BLaER1 treated with 17β-estradiol and CSF1 and Interleukin-3, amounts not matched to agents 10 nM and 100 nM (cell line): ENCODE data around the gene RGMB.

ENCODE experiments used
- H3K27ac ChIP-seq, 11 experiments: shearing (Covaris generic); formaldehyde crosslinking; 2 replicates each; pipeline ENCODE4 v1.8.1; 2022
- H3K27me3 ChIP-seq, 11 experiments: shearing (Covaris generic); formaldehyde crosslinking; 2 replicates each; pipeline ENCODE4 v1.8.1; 2022
- H3K36me3 ChIP-seq, 11 experiments: shearing (Covaris generic); formaldehyde crosslinking; 2 replicates each; pipeline ENCODE4 v1.8.1; 2022
- H3K4me1 ChIP-seq, 10 experiments: shearing (Covaris generic); formaldehyde crosslinking; 2 replicates each; pipeline ENCODE4 v1.8.1; 2022
- H3K4me2 ChIP-seq, 11 experiments: shearing (Covaris generic); formaldehyde crosslinking; 2 replicates each; pipeline ENCODE4 v1.8.1; 2022
- H3K4me3 ChIP-seq, 10 experiments: shearing (Covaris generic); formaldehyde crosslinking; 2 replicates each; pipeline ENCODE4 v1.8.1; 2022
- H3K9ac ChIP-seq, 11 experiments: shearing (Covaris generic); formaldehyde crosslinking; 2 replicates each; pipeline ENCODE4 v1.8.1; 2022
- H3K9me3 ChIP-seq, 11 experiments: shearing (Covaris generic); formaldehyde crosslinking; replicated peaks in 1 of 11; 2 replicates each; pipeline ENCODE4 v1.8.1; 2022
- H4K20me1 ChIP-seq, 11 experiments: shearing (Covaris generic); formaldehyde crosslinking; 2 replicates each; pipeline ENCODE4 v1.8.1; 2022
- Cebpa-rat ChIP-seq, 11 experiments: shearing (Covaris generic); IDR thresholded peaks; 2 replicates each; pipeline ENCODE4 v1.8.1; 2022

The RGMB gene

GRCh38 chr5:98794001-98794400 is 20.5 kb downstream of the RGMB start:
- Histone ChIP-seq H3K9me3 (peaks cover 0 to 6% (median 0%) of the 10 kb centered on the region in 11 experiments; a peak in 4 of 22 replicates), H3K36me3 (peaks cover 19 to 79% (median 44%) of the 10 kb centered on the region in 11 experiments), H3K27me3 (no peaks in the 10 kb centered on the region), H3K27ac (no peak overlapping the region), H3K4me1 (peaks cover 0 to 23% (median 13%) of the 10 kb centered on the region in 10 experiments; a peak in 15 of 20 replicates), H3K9ac (no peak overlapping the region), H4K20me1 (peaks cover 0 to 76% (median 34%) of the 10 kb centered on the region in 11 experiments; a peak in 16 of 22 replicates), H3K4me3 (no peak overlapping the region), H3K4me2 (no peak overlapping the region)
- no peak for TF ChIP-seq Cebpa-rat (IDR thresholded peaks at IDR 0.05)

- Histone ChIP-seq H3K4me2 (no peak overlapping the region), H3K4me3 (no peak overlapping the region), H3K9me3 (peaks cover 0 to 6% (median 0%) of the 10 kb centered on the region in 11 experiments; a peak in 4 of 22 replicates), H3K9ac (no peak overlapping the region), H3K36me3 (peaks cover 15 to 75% (median 41%) of the 10 kb centered on the region in 11 experiments), H3K4me1 (peaks cover 0 to 23% (median 13%) of the 10 kb centered on the region in 10 experiments; a peak in 15 of 20 replicates), H3K27ac (no peak overlapping the region), H4K20me1 (peaks cover 0 to 71% (median 28%) of the 10 kb centered on the region in 11 experiments; a peak in 15 of 22 replicates), H3K27me3 (no peaks in the 10 kb centered on the region)
- TF ChIP-seq Cebpa-rat (IDR thresholded peaks at IDR 0.05) = no peak
These were observed 21.1 kb downstream of the RGMB start for GRCh38 chr5:98794414-98795080.

DNA sequence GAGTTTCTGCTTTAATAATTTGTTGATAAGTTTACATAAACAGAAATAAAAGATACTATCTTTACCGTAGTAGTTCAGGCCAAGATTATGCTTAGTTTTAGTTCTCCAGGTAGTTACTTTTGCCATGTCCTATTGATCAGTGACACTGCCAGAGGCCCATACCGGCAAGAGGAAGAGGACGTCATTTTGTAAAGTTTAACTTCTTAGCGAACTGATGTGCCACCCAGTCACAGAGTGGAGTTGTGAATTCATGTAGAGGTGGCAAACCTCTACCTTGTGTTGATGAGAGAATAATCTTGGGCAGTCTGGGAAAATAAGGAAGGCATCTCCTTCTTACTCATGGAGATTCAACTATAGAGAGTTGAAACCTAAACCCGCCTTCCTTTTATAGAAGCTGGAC is 21.8 kb downstream of the RGMB start:
- TF ChIP-seq Cebpa-rat (IDR thresholded peaks at IDR 0.05) = no peak
- no peaks in the 10 kb centered on the region for H3K27me3 ChIP-seq
- H3K9me3 ChIP-seq = peaks cover 0 to 6% (median 0%) of the 10 kb centered on the region in 11 experiments; a peak in 4 of 22 replicates
- peak overlapping the region in 3 of 11 experiments; percentile 52 to 64 (median 59); a peak in 4 of 22 replicates for H3K4me2 ChIP-seq
- H4K20me1 ChIP-seq = peaks cover 0 to 64% (median 22%) of the 10 kb centered on the region in 11 experiments; a peak in 14 of 22 replicates
- H3K4me3 ChIP-seq = no peak overlapping the region
- no peak overlapping the region for H3K27ac ChIP-seq
- H3K36me3 ChIP-seq = peaks cover 15 to 68% (median 40%) of the 10 kb centered on the region in 11 experiments
- H3K4me1 ChIP-seq = peaks cover 0 to 23% (median 13%) of the 10 kb centered on the region in 10 experiments; a peak in 15 of 20 replicates
- no peak overlapping the region for H3K9ac ChIP-seq

DNA sequence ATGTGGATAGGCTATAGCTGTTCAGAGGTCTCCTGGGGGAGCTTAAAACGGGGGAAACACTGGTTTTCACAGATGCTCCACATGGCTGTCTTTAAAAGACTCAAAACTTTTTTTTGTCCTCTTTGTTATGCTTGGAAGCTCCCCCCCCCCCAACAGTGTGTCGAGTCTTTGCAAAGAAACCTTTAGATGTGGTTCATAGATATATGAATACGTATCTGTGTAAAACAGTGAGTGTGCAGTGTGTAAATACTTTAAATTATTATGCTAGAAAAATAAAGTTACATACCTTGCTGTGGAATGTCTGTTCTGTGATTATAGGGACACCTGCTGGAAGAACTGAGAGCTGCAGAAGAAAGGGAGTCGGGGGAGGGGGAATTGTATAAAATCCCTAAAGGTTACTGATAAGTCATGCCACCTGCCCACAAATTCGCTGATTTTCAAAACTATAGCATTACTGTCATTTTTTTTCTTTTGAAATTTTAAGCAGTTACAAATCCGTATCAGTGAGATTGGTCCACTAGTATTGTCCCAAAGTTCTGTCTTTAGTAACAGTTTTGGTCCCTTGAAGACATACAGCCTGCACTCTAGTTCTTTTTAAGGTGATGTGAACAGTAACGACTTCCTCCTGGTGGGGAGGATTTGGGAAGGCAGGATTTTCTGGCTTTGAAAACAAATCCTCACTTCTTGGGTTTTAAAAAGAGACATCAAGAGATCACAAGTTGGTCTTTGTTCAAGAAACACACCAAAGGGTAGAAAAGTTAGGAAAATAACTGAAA is 22.9 kb downstream of the RGMB start:
- peaks cover 0 to 6% (median 0%) of the 10 kb centered on the region in 11 experiments; a peak in 4 of 22 replicates for H3K9me3 ChIP-seq
- peak overlapping the region in 3 of 11 experiments; percentile 22 to 29 (median 25); a peak in 4 of 22 replicates for H3K27ac ChIP-seq
- peak overlapping the region in 4 of 11 experiments; percentile 29 to 45 (median 32); a peak in 6 of 22 replicates for H3K9ac ChIP-seq
- peak overlapping the region in 7 of 11 experiments; percentile 34 to 64 (median 52); a peak in 12 of 22 replicates for H3K4me2 ChIP-seq
- no peak for TF ChIP-seq Cebpa-rat (IDR thresholded peaks at IDR 0.05)
- H3K27me3 ChIP-seq = no peaks in the 10 kb centered on the region
- peaks cover 15 to 56% (median 33%) of the 10 kb centered on the region in 11 experiments for H3K36me3 ChIP-seq
- H3K4me3 ChIP-seq = no peak overlapping the region
- H4K20me1 ChIP-seq = peaks cover 0 to 52% (median 14%) of the 10 kb centered on the region in 11 experiments; a peak in 12 of 22 replicates
- H3K4me1 ChIP-seq = peaks cover 0 to 23% (median 13%) of the 10 kb centered on the region in 10 experiments; a peak in 15 of 20 replicates

- Histone ChIP-seq H4K20me1 (peaks cover 0 to 37% (median 7%) of the 10 kb centered on the region in 11 experiments; a peak in 11 of 22 replicates), H3K27ac (no peak overlapping the region), H3K9me3 (peaks cover 0 to 1% (median 0%) of the 10 kb centered on the region in 11 experiments; a peak in 3 of 22 replicates), H3K9ac (no peak overlapping the region), H3K4me3 (no peak overlapping the region), H3K4me2 (no peak overlapping the region), H3K36me3 (peaks cover 8 to 38% (median 18%) of the 10 kb centered on the region in 11 experiments), H3K27me3 (no peaks in the 10 kb centered on the region), H3K4me1 (peaks cover 4 to 27% (median 18%) of the 10 kb centered on the region in 10 experiments)
- TF ChIP-seq Cebpa-rat (IDR thresholded peaks at IDR 0.05) = no peak
These were observed 24.9 kb downstream of the RGMB start for GRCh38 chr5:98798371-98798770.

- Histone ChIP-seq H4K20me1 (peaks cover 0 to 32% (median 4%) of the 10 kb centered on the region in 11 experiments; a peak in 8 of 22 replicates), H3K27me3 (no peaks in the 10 kb centered on the region), H3K9me3 (no peaks in the 10 kb centered on the region), H3K9ac (no peak overlapping the region), H3K4me1 (peaks cover 9 to 30% (median 21%) of the 10 kb centered on the region in 10 experiments), H3K4me2 (no peak overlapping the region), H3K36me3 (peaks cover 4 to 34% (median 13%) of the 10 kb centered on the region in 11 experiments; a peak in 18 of 22 replicates), H3K4me3 (no peak overlapping the region), H3K27ac (no peak overlapping the region)
- TF ChIP-seq Cebpa-rat (IDR thresholded peaks at IDR 0.05) = no peak
These were observed 25.4 kb downstream of the RGMB start for GRCh38 chr5:98798847-98799246.

- no peak overlapping the region for H3K4me3 ChIP-seq
- H3K9me3 ChIP-seq = peaks cover 24 to 47% (median 38%) of the 10 kb centered on the region in 11 experiments
- H3K27ac ChIP-seq = no peak overlapping the region
- H3K36me3 ChIP-seq = peaks cover 0 to 10% (median 0%) of the 10 kb centered on the region in 11 experiments; a peak in 2 of 22 replicates
- H3K4me1 ChIP-seq = peaks cover 3 to 12% (median 8%) of the 10 kb centered on the region in 10 experiments; a peak in 16 of 20 replicates
- TF ChIP-seq Cebpa-rat (IDR thresholded peaks at IDR 0.05) = no peak
- no peaks in the 10 kb centered on the region for H3K27me3 ChIP-seq
- no peak overlapping the region for H3K4me2 ChIP-seq
- H3K9ac ChIP-seq = no peak overlapping the region
- no peaks in the 10 kb centered on the region for H4K20me1 ChIP-seq
These were observed 30.6 kb downstream of the RGMB start for GRCh38 chr5:98804066-98804465.

- H3K36me3 ChIP-seq = peaks cover 0 to 10% (median 0%) of the 10 kb centered on the region in 11 experiments; a peak in 2 of 22 replicates
- no peak overlapping the region for H3K4me3 ChIP-seq
- peaks cover 3 to 12% (median 8%) of the 10 kb centered on the region in 10 experiments; a peak in 16 of 20 replicates for H3K4me1 ChIP-seq
- no peak overlapping the region for H3K4me2 ChIP-seq
- TF ChIP-seq Cebpa-rat (IDR thresholded peaks at IDR 0.05) = no peak
- H4K20me1 ChIP-seq = no peaks in the 10 kb centered on the region
- H3K9me3 ChIP-seq = peaks cover 24 to 50% (median 38%) of the 10 kb centered on the region in 11 experiments
- no peak overlapping the region for H3K27ac ChIP-seq
- no peaks in the 10 kb centered on the region for H3K27me3 ChIP-seq
- no peak overlapping the region for H3K9ac ChIP-seq
These were observed 31.6 kb downstream of the RGMB start for GRCh38 chr5:98805070-98805469.
